Measurements from ENCODE around the gene SH2D3A. TPM values are rescaled to one million over a fixed set of nuclear protein-coding genes. Genes with fewer than 3 reads are reported as not detected.

Gene SH2D3A
- total RNA-seq, 2 experiments from 2014 or later, result 39.2 to 41.3 TPM

DNA sequence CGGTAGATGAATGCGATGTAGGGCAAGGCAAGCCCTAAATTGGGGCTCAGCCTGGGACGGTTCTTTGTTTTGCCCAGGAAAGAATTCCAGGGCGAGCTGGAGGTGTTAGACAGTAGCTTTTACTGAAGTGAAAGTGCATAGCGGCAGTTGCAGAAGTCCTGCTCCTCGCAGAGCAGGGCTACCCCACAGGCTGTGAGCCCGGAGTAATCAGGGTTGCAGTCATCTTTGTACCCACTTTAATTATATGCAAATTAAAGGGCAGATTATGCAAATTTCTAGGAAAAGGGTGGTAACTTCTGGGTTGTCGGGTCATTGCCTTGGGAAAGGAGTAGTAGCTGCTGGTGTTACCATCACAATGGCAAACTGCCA is 35.8 kb upstream of the SH2D3A start:
- ATAC-seq (ENCODE audit: poor library complexity), result no peak
- peaks cover 67% of the 10 kb centered on the region for H3K4me1 ChIP-seq (ENCODE audit: insufficient read depth, low read length)

DNA sequence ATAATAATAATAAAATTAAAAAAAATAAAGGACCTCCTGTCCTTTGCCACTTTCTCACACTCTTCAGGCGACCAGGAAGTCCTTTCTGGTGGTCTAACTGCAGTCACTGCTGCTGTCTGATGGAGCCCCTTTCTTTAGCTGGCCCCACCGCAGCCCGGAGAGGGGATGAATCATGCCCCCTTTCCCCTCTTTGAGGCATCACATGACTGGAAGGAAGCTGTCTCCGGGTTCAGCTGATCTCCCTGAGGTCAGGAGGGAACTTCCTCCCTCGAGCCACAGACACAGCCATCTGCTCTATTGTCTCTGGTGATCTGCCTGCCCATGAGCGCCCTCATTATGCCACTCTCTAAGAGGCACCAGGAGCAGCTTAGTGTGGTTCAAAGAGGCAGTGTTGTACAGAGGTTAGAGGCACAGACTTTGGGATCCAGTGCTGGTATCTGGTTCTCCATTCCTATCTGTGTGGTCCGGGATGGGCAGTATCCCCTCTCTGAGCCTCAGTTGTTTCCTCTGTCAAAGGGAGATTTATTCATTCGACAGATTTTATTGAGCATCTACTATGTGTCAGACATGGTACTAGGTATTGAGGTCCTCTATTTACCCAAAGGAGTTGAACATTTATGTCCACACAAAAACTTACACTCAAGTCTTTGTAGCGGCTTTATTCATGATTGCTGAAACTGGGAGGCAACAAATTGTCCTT is 35.3 kb upstream of the SH2D3A start:
- TF ChIP-seq, protein P1, sequence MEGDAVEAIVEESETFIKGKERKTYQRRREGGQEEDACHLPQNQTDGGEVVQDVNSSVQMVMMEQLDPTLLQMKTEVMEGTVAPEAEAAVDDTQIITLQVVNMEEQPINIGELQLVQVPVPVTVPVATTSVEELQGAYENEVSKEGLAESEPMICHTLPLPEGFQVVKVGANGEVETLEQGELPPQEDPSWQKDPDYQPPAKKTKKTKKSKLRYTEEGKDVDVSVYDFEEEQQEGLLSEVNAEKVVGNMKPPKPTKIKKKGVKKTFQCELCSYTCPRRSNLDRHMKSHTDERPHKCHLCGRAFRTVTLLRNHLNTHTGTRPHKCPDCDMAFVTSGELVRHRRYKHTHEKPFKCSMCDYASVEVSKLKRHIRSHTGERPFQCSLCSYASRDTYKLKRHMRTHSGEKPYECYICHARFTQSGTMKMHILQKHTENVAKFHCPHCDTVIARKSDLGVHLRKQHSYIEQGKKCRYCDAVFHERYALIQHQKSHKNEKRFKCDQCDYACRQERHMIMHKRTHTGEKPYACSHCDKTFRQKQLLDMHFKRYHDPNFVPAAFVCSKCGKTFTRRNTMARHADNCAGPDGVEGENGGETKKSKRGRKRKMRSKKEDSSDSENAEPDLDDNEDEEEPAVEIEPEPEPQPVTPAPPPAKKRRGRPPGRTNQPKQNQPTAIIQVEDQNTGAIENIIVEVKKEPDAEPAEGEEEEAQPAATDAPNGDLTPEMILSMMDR (IDR thresholded peaks at IDR 0.05), result no peak
- Histone ChIP-seq H3K27me3 (ENCODE audit: control insufficient read depth in 1 of 2, insufficient read depth in 2 of 2, low read length in 2 of 2) (no peaks in the 10 kb centered on the region), H3K9me3 (ENCODE audit: control insufficient read depth in 1 of 2, insufficient read depth in 1 of 2, low read length in 2 of 2) (no peaks in the 10 kb centered on the region), H3K4me1 (ENCODE audit: insufficient read depth, low read length) (peaks cover 72% of the 10 kb centered on the region), H3K27ac (ENCODE audit: low read depth in 1 of 2, low read length in 2 of 2) (peak overlapping the region; percentile 26 to 60), H3K4me3 (ENCODE audit: low read length) (peak overlapping the region; percentile 28), H3K36me3 (ENCODE audit: insufficient read depth, low read length) (peaks cover 12% of the 10 kb centered on the region)
- peak overlapping the region; percentile 88 for H3K4me3 Mint-ChIP-seq
- DNase-seq (peak in 13 of 14 experiments; percentile 38 to 89 (median 55)), ATAC-seq (ENCODE audit: poor library complexity) (peak; percentile 15)
- H3K4me1 Mint-ChIP-seq (ENCODE audit: low read depth), result peaks cover 68% of the 10 kb centered on the region
- ChIA-PET CTCF (interaction anchor here (1.0 to 3.8 kb wide), 10 partner anchors 10 to 169 kb away, joined by 3 to 18 read pairs (median 6); partner anchors contain the start of genes SH2D3A, TRIP10 and VAV1), POLR2A (interaction anchor here (0.7 to 3.4 kb wide), 6 partner anchors 11 to 89 kb away, joined by 3 to 30 read pairs (median 6); partner anchors contain the start of genes GPR108, SH2D3A and VAV1)
- H3K9me3 Mint-ChIP-seq, result no peaks in the 10 kb centered on the region
- peaks cover 38% of the 10 kb centered on the region for H3K36me3 Mint-ChIP-seq (ENCODE audit: low read depth)
- no peaks in the 10 kb centered on the region for H3K27me3 Mint-ChIP-seq
- peak overlapping the region; percentile 93 for H3K27ac Mint-ChIP-seq
- intact Hi-C loops (cut with DNase I, micrococcal nuclease), result loop anchor here in 1 of 2 experiments (5.0 kb wide), 1 partner anchor 60 kb away; no protein-coding TSS in a partner anchor

More for the DNA sequence above, 35.8 kb upstream of the SH2D3A start:
- DNase-seq, result peak in 1 of 14 experiments; percentile 6
- Mint-ChIP-seq H3K4me1 (ENCODE audit: low read depth) (peaks cover 63% of the 10 kb centered on the region), H3K36me3 (ENCODE audit: low read depth) (peaks cover 38% of the 10 kb centered on the region), H3K9me3 (no peaks in the 10 kb centered on the region), H3K27me3 (no peaks in the 10 kb centered on the region), H3K27ac (peak overlapping the region; percentile 93), H3K4me3 (peak overlapping the region; percentile 88)
- H3K36me3 ChIP-seq (ENCODE audit: insufficient read depth, low read length), result peaks cover 12% of the 10 kb centered on the region
- intact Hi-C loops (cut with DNase I, micrococcal nuclease), result loop anchor here in 1 of 2 experiments (5.0 kb wide), 1 partner anchor 59 kb away; no protein-coding TSS in a partner anchor
- H3K27ac ChIP-seq (ENCODE audit: low read depth in 1 of 2, low read length in 2 of 2), result peak overlapping the region; percentile 26 to 60
- no peak overlapping the region for H3K4me3 ChIP-seq (ENCODE audit: low read length)
- H3K27me3 ChIP-seq (ENCODE audit: control insufficient read depth in 1 of 2, insufficient read depth in 2 of 2, low read length in 2 of 2), result no peaks in the 10 kb centered on the region
- ChIA-PET POLR2A (interaction anchor here (0.6 to 3.4 kb wide), 5 partner anchors 10 to 65 kb away, joined by 3 to 30 read pairs (median 6); partner anchors contain the start of genes GPR108, SH2D3A and VAV1), CTCF (interaction anchor here (1.0 to 3.8 kb wide), 9 partner anchors 10 to 169 kb away, joined by 3 to 18 read pairs (median 6); partner anchors contain the start of genes SH2D3A, TRIP10 and VAV1)
- H3K9me3 ChIP-seq (ENCODE audit: control insufficient read depth in 1 of 2, insufficient read depth in 1 of 2, low read length in 2 of 2), result no peaks in the 10 kb centered on the region
- TF ChIP-seq, protein P1 (IDR thresholded peaks at IDR 0.05), result no peak

DNA sequence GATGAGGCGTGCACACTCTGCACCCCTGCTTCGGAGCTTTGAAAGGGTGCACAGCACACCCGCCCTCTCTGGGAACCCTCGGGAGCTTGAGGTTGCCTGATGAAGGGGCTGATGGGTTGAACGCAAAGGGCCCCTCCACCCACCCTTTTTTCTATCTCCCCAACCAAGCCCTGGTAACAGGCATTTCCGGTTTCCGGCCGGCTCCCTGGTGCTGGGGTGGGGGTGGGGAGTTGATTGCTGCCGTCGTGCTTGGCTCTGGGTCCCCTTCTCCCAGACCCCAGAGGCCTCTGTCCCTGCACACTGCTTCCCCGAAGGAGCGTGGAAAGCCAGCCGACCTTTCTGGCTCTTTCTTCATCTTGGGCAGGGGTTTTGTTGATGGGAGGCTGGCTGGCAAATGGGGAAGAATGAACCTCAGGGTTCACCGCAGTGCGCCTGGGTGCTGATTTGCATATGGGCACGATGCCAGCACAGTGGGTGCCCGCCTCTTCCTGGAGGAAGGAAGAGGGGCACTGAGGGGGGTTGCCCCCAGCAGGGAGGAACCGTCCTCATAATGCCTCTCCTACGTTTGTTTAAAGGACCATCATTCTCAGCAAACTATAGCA is 34.4 kb upstream of the SH2D3A start:
- ChIA-PET POLR2A (interaction anchor here (0.6 to 3.4 kb wide), 21 partner anchors 10 to 547 kb away, joined by 3 to 66 read pairs (median 5); partner anchors contain the start of genes ARHGEF18, GPR108, SH2D3A and VAV1), CTCF (interaction anchor here (1.1 to 3.8 kb wide), 9 partner anchors 11 to 63 kb away, joined by 3 to 18 read pairs (median 7); partner anchors contain the start of genes SH2D3A and VAV1)
- H3K27ac ChIP-seq (ENCODE audit: low read depth in 1 of 2, low read length in 2 of 2), result peak overlapping the region; percentile 43 to 92
- no peaks in the 10 kb centered on the region for H3K9me3 ChIP-seq (ENCODE audit: control insufficient read depth in 1 of 2, insufficient read depth in 1 of 2, low read length in 2 of 2)
- Mint-ChIP-seq H3K9me3 (no peaks in the 10 kb centered on the region), H3K4me1 (ENCODE audit: low read depth) (peaks cover 69% of the 10 kb centered on the region), H3K27ac (peak overlapping the region; percentile 93), H3K27me3 (no peaks in the 10 kb centered on the region), H3K36me3 (ENCODE audit: low read depth) (peaks cover 37% of the 10 kb centered on the region), H3K4me3 (peak overlapping the region; percentile 91)
- H3K36me3 ChIP-seq (ENCODE audit: insufficient read depth, low read length), result peaks cover 5% of the 10 kb centered on the region
- intact Hi-C loops (cut with DNase I, micrococcal nuclease), result loop anchor here (1.0 to 5.0 kb wide), 4 partner anchors 29 to 64 kb away; partner anchors contain the start of genes VAV1 (in 2 of the 2), GPR108 (in 1 of the 2) and SH2D3A (in 1 of the 2)
- DNase-seq, result peak; percentile 55 to 92 (median 78)
- H3K4me1 ChIP-seq (ENCODE audit: insufficient read depth, low read length), result peaks cover 76% of the 10 kb centered on the region
- peak overlapping the region; percentile 49 for H3K4me3 ChIP-seq (ENCODE audit: low read length)
- H3K27me3 ChIP-seq (ENCODE audit: control insufficient read depth in 1 of 2, insufficient read depth in 2 of 2, low read length in 2 of 2), result no peaks in the 10 kb centered on the region
- peak; percentile 84 for ATAC-seq (ENCODE audit: poor library complexity)
- TF ChIP-seq, protein P1 (IDR thresholded peaks at IDR 0.05), result no peak
